Retinal pigment epithelial cell (primary cell): ENCODE data around the gene PRLH.

Experiments
- DNase-seq: peaks from one replicate; pipeline ENCODE4 v3.0.0-alpha.2; 2010; ENCODE audit warnings: low read depth
- H3K4me3 ChIP-seq: 2 replicates; pipeline ENCODE4 v1.5.1; 2011; ENCODE audit warnings: mild to moderate bottlenecking, low read length, control low read depth, moderate library complexity
- TF ChIP-seq, protein P1 (sequence below): conservative IDR thresholded peaks from 2 replicates; pipeline ENCODE4 v1.5.1; 2011; ENCODE audit warnings: low read depth, low read length, control low read depth, inconsistent platforms

The PRLH gene

GRCh38 chr2:237614151-237614720 lies 47.9 kb downstream of the PRLH start:
- TF ChIP-seq, protein P1, sequence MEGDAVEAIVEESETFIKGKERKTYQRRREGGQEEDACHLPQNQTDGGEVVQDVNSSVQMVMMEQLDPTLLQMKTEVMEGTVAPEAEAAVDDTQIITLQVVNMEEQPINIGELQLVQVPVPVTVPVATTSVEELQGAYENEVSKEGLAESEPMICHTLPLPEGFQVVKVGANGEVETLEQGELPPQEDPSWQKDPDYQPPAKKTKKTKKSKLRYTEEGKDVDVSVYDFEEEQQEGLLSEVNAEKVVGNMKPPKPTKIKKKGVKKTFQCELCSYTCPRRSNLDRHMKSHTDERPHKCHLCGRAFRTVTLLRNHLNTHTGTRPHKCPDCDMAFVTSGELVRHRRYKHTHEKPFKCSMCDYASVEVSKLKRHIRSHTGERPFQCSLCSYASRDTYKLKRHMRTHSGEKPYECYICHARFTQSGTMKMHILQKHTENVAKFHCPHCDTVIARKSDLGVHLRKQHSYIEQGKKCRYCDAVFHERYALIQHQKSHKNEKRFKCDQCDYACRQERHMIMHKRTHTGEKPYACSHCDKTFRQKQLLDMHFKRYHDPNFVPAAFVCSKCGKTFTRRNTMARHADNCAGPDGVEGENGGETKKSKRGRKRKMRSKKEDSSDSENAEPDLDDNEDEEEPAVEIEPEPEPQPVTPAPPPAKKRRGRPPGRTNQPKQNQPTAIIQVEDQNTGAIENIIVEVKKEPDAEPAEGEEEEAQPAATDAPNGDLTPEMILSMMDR: peak; percentile 41

GRCh38 chr2:237615631-237616249 lies 49.4 kb downstream of the PRLH start:
- no peak overlapping the region for H3K4me3 ChIP-seq
- DNase-seq: no peak
- TF ChIP-seq, protein P1: no peak

More at GRCh38 chr2:237614151-237614720, 47.9 kb downstream of the PRLH start:
- no peak overlapping the region for H3K4me3 ChIP-seq
- DNase-seq: no peak

DNA sequence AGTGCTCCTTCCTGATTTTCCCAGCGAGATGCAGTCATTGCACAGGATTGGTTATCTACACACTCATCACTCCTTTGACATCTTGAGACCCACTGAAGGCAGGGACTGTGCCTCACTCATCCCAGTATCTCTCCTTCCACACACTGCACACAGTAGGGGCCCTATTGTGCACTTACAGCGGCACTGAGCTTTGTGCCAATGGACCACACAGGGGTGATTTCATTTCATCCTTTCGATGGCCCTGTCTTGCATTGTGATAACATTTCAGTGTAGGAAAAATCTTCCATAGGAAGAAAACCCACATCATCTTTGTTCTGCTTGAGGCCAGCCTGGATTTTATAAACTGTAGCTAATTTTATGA lies 50.0 kb downstream of the PRLH start:
- no peak overlapping the region for H3K4me3 ChIP-seq
- no peak for DNase-seq

More for the DNA sequence above, 50.0 kb downstream of the PRLH start:
- TF ChIP-seq, protein P1: no peak
